HepG2 (cell line): ENCODE data around the gene NDUFS2. TPM values are rescaled to one million over a fixed set of nuclear protein-coding genes. Genes with fewer than 3 reads are reported as not detected.

Source experiments
- CTCF ChIP-seq: sonication (generic); formaldehyde crosslinking; IDR thresholded peaks from 2 replicates; pipeline ENCODE4 v1.5.0; 2020; ENCODE audit warnings: mild to moderate bottlenecking, missing genetic modification reagents, moderate library complexity
- HNF1A ChIP-seq, 2 experiments: sonication (generic) in 1 of 2; formaldehyde crosslinking in 1 of 2; IDR thresholded peaks; 2 replicates each; pipeline versions ENCODE4 v1.4.0 to v1.6.1; 2016 to 2020; ENCODE audit warnings: borderline replicate concordance in 1 of 2, low read depth in 1 of 2, mild to moderate bottlenecking in 1 of 2, missing genetic modification reagents in 1 of 2
- PRMT3 ChIP-seq: sonication (generic); formaldehyde crosslinking; IDR thresholded peaks from 2 replicates; pipeline ENCODE4 v1.8.1; 2022; ENCODE audit warnings: low read depth, mild to moderate bottlenecking, moderate library complexity, missing genetic modification reagents, borderline replicate concordance
- SAFB2 ChIP-seq: sonication (generic); formaldehyde crosslinking; IDR thresholded peaks from 2 replicates; pipeline ENCODE4 v1.5.1; 2020; ENCODE audit warnings: missing genetic modification reagents, low read depth, mild to moderate bottlenecking, borderline replicate concordance
- TFE3 ChIP-seq: IDR thresholded peaks from 2 replicates; pipeline ENCODE4 v1.6.1; 2016
- ZNF136 ChIP-seq: sonication (generic); formaldehyde crosslinking; IDR thresholded peaks from 2 replicates; pipeline ENCODE4 v1.8.1; 2022; ENCODE audit warnings: low read depth, mild to moderate bottlenecking, moderate library complexity, missing genetic modification reagents
- ZNF546 ChIP-seq: sonication (generic); formaldehyde crosslinking; conservative IDR thresholded peaks from 2 replicates; pipeline ENCODE4 v1.8.1; 2023; ENCODE audit warnings: mild to moderate bottlenecking, missing genetic modification reagents
- polyA plus RNA-seq, 8 experiments: library from polyadenylated mRNA; depleted of rRNA in 3 of 8; stranded (reverse) in 7 of 8; unstranded in 1 of 8; fragments of >200 nt; fragmentation: Illumina TruSeq in 4 of 8; extraction: Trizol in 4 of 8; gene quantifications; 2 replicates each; pipeline versions ENCODE4 v1.2.1 to v1.2.3, GENCODE V29; 2011 to 2016; ENCODE audit warnings: low read depth in 4 of 8, missing spikeins in 1 of 8, mixed read lengths in 1 of 8; ENCODE audit not compliant: insufficient read depth in 1 of 8
- total RNA-seq, 5 experiments: library from RNA; depleted of rRNA; stranded (reverse); fragments of >200 nt; fragmentation: Illumina TruSeq; extraction: Trizol; gene quantifications; 2 replicates each; pipeline ENCODE4 v1.2.3, GENCODE V29; 2016; ENCODE audit warnings: low read depth in 1 of 5
- TF ChIP-seq, protein P1 (sequence below): IDR thresholded peaks from 2 replicates; pipeline ENCODE4 v1.6.1; 2016; ENCODE audit warnings: low read depth, missing genetic modification reagents, missing compliant biosample characterization

The NDUFS2 gene
- total and polyA plus RNA-seq, 2 of the 13 experiments (the other 11 are each of a cell fraction or from before 2014, with no cell fraction given), result 89.9 to 118 TPM

- TF ChIP-seq HNF1A (IDR thresholded peaks at IDR 0.05; ENCODE audit: low read depth) (peak; percentile 79), HNF1A (CRISPR knock-in tag; IDR thresholded peaks at IDR 0.05; ENCODE audit: borderline replicate concordance) (peak; percentile 80; the same call in 1 of the 2 replicates), TFE3 (CRISPR knock-in tag) (peak; percentile 91), ZNF546 (CRISPR knock-in tag) (no peak), CTCF (CRISPR knock-in tag) (no peak), ZNF136 (CRISPR knock-in tag) (no peak), PRMT3 (CRISPR knock-in tag) (no peak), SAFB2 (no peak; the same call in 1 of the 2 replicates)
- TF ChIP-seq, protein P1, sequence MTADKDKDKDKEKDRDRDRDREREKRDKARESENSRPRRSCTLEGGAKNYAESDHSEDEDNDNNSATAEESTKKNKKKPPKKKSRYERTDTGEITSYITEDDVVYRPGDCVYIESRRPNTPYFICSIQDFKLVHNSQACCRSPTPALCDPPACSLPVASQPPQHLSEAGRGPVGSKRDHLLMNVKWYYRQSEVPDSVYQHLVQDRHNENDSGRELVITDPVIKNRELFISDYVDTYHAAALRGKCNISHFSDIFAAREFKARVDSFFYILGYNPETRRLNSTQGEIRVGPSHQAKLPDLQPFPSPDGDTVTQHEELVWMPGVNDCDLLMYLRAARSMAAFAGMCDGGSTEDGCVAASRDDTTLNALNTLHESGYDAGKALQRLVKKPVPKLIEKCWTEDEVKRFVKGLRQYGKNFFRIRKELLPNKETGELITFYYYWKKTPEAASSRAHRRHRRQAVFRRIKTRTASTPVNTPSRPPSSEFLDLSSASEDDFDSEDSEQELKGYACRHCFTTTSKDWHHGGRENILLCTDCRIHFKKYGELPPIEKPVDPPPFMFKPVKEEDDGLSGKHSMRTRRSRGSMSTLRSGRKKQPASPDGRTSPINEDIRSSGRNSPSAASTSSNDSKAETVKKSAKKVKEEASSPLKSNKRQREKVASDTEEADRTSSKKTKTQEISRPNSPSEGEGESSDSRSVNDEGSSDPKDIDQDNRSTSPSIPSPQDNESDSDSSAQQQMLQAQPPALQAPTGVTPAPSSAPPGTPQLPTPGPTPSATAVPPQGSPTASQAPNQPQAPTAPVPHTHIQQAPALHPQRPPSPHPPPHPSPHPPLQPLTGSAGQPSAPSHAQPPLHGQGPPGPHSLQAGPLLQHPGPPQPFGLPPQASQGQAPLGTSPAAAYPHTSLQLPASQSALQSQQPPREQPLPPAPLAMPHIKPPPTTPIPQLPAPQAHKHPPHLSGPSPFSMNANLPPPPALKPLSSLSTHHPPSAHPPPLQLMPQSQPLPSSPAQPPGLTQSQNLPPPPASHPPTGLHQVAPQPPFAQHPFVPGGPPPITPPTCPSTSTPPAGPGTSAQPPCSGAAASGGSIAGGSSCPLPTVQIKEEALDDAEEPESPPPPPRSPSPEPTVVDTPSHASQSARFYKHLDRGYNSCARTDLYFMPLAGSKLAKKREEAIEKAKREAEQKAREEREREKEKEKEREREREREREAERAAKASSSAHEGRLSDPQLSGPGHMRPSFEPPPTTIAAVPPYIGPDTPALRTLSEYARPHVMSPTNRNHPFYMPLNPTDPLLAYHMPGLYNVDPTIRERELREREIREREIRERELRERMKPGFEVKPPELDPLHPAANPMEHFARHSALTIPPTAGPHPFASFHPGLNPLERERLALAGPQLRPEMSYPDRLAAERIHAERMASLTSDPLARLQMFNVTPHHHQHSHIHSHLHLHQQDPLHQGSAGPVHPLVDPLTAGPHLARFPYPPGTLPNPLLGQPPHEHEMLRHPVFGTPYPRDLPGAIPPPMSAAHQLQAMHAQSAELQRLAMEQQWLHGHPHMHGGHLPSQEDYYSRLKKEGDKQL, result 0 out of 2 replicates have a peak, but pooled peaks have one; percentile 29
These were observed 16.3 kb downstream of the NDUFS2 start (continued) for GRCh38 chr1:161218301-161219077.
